Fibroblast of mammary gland (primary cell): Measurements from ENCODE around the gene TEKT1.
"Not testable (repeated sequence)": the region's sequence is repeated elsewhere in the genome, so short reads cannot be mapped to it uniquely, and the experiment has no call there.

Source experiments
- DNase-seq: peaks from one replicate; pipeline ENCODE4 v3.0.0-alpha.2; 2010; ENCODE audit warnings: low read depth
- H3K4me3 ChIP-seq: 2 replicates; pipeline ENCODE4 v1.5.1; 2011; ENCODE audit warnings: low read depth, mild to moderate bottlenecking, low read length, moderate library complexity; ENCODE audit not compliant: control insufficient read depth
- CTCF ChIP-seq: conservative IDR thresholded peaks from 2 replicates; pipeline ENCODE4 v1.5.1; 2011; ENCODE audit warnings: low read depth, low read length, inconsistent platforms; ENCODE audit not compliant: control insufficient read depth, insufficient read depth

Gene TEKT1

GRCh38 chr17:6831661-6832263, at the start of gene TEKT1:
Gene TEKT1, minus strand, starts transcription at chr17:6831729. Its CDS starts 1,353 bp downstream, at chr17:6830376.
- peak within 1 kb of the TSS; percentile 46 for H3K4me3 ChIP-seq
- no peak for TF ChIP-seq CTCF
- peak; percentile 74 for DNase-seq

- DNase-seq, H3K4me3 ChIP-seq: not testable (repeated sequence)
Measured at GRCh38 chr17:6879221-6879975, 47.9 kb upstream of the TEKT1 start.

- H3K4me3 ChIP-seq, DNase-seq: not testable (repeated sequence)
Measured at GRCh38 chr17:6875276-6875675, 43.7 kb upstream of the TEKT1 start.

DNA sequence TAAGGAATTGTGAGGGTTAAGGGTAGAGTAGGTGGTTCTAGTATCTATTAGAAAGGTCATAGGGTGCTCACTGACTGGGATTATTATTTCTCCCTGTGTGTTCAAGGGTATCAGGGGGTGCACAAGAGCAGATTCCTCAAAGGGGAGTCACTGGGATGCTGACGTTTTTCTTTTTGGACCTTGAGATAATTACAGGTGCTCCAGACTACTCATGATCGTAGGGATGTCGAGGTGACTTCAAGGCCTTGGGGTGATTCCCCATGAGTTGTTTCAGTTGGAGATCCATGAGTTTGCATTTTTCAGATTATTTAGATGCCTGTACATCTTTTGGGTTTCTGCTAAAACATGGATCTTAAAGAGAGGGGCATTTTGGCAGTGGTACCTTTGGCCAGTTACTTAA, 41.4 kb upstream of the TEKT1 start:
- H3K4me3 ChIP-seq: no peak overlapping the region
- TF ChIP-seq CTCF: no peak

DNA sequence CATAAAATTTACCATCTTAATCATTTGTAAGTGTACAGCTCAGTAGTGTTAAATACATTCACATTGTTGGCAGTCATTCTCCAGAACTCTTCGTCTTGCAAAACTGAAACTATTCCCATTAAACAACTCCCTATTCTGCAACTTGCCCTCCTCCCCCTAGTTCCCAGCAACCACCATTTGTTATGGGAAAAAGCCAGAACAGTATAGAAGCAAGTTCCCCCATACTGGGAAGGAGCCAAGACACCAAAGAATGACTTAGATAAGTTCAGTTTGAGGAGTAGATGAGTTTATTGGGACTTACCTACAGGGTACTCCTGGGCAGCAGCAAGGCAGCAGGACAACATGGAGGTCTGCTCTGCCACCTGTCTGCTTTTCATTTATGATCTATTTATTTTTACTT, 39.3 kb upstream of the TEKT1 start:
- TF ChIP-seq CTCF: no peak
- no peak overlapping the region for H3K4me3 ChIP-seq
- no peak for DNase-seq

More for the DNA sequence above, 41.4 kb upstream of the TEKT1 start:
- no peak for DNase-seq

- no peak for TF ChIP-seq CTCF
- H3K4me3 ChIP-seq: no peak overlapping the region
- no peak for DNase-seq
Measured at GRCh38 chr17:6868582-6868981, 37.1 kb upstream of the TEKT1 start.

- H3K4me3 ChIP-seq: no peak overlapping the region
- TF ChIP-seq CTCF: no peak
- DNase-seq: no peak
Measured at GRCh38 chr17:6867849-6868248, 36.3 kb upstream of the TEKT1 start.
